Brain pericyte (primary cell): Measurements from ENCODE around the gene OR11G2.
"Not testable (repeated sequence)": the region's sequence is repeated elsewhere in the genome, so short reads cannot be mapped to it uniquely, and the experiment has no call there.

Experiments used
- DNase-seq: peaks from one replicate; pipeline ENCODE4 v3.0.0-alpha.2; 2012; ENCODE audit warnings: low read depth, low spot score

OR11G2 gene

GRCh38 chr14:20223410-20223809 lies 32.7 kb downstream of the OR11G2 start, which contains the start of gene OR11H6:
Gene OR11H6, plus strand, starts transcription at chr14:20223710. Its CDS starts 0 bp downstream, at chr14:20223710.
- DNase-seq, result no peak

- DNase-seq, result no peak
Measured at GRCh38 chr14:20228681-20229080, 38.0 kb downstream of the OR11G2 start, which contains the start of gene OR11H7. Gene OR11H7, plus strand, starts transcription at chr14:20228981.

- not testable (repeated sequence) for DNase-seq
Measured at GRCh38 chr14:20235415-20235814, 44.7 kb downstream of the OR11G2 start.

GRCh38 chr14:20247646-20248246 lies 57.0 kb downstream of the OR11G2 start:
- no peak for DNase-seq
